Measurements from ENCODE around the gene CCT8L2.
"Not testable (repeated sequence)": the region's sequence is repeated elsewhere in the genome, so short reads cannot be mapped to it uniquely, and the experiment has no call there.

Gene CCT8L2
- 0 to 0.55 (median 0) reads per million in 17 experiments for total RNA-seq

GRCh38 chr22:16592710-16593109 lies at the start of gene CCT8L2:
Gene CCT8L2 (minus strand): TSS chr22:16592810. CDS start chr22:16592550, 260 bp downstream.
- not testable (repeated sequence) for DNase-seq

- not testable (repeated sequence) for DNase-seq
Observed at GRCh38 chr22:16635442-16635841, 42.8 kb upstream of the CCT8L2 start.

GRCh38 chr22:16634092-16634491 lies 41.5 kb upstream of the CCT8L2 start:
- DNase-seq: not testable (repeated sequence)

- not testable (repeated sequence) for DNase-seq
Observed at GRCh38 chr22:16628476-16628875, 35.9 kb upstream of the CCT8L2 start.

GRCh38 chr22:16625018-16625417 lies 32.4 kb upstream of the CCT8L2 start:
- DNase-seq: not testable (repeated sequence)

GRCh38 chr22:16623595-16623994 lies 31.0 kb upstream of the CCT8L2 start:
- DNase-seq: not testable (repeated sequence)

GRCh38 chr22:16617516-16617915 lies 24.9 kb upstream of the CCT8L2 start:
- not testable (repeated sequence) for DNase-seq

- DNase-seq: not testable (repeated sequence)
Observed at GRCh38 chr22:16616390-16616938, 23.9 kb upstream of the CCT8L2 start.

GRCh38 chr22:16615606-16616245 lies 23.1 kb upstream of the CCT8L2 start:
- not testable (repeated sequence) for DNase-seq

- DNase-seq: peak in 2 of 4 experiments; percentile 2 to 7
Observed at GRCh38 chr22:16609548-16610261, 17.1 kb upstream of the CCT8L2 start.

GRCh38 chr22:16608931-16609330 lies 16.3 kb upstream of the CCT8L2 start:
- peak in 1 of 4 experiments; percentile 20 for DNase-seq

- DNase-seq: not testable (repeated sequence)
Observed at GRCh38 chr22:16604257-16604998, 11.8 kb upstream of the CCT8L2 start.

GRCh38 chr22:16603770-16604242 lies 11.2 kb upstream of the CCT8L2 start:
- DNase-seq: not testable (repeated sequence)

GRCh38 chr22:16603448-16603768 lies 10.8 kb upstream of the CCT8L2 start:
- peak in 1 of 4 experiments; percentile 3 for DNase-seq

- DNase-seq: peak in 2 of 4 experiments; percentile 4 to 25
Observed at GRCh38 chr22:16602728-16603447, 10.3 kb upstream of the CCT8L2 start.

GRCh38 chr22:16602224-16602727 lies 9.7 kb upstream of the CCT8L2 start:
- DNase-seq: peak in 2 of 4 experiments; percentile 16 to 43

- peak; percentile 34 to 66 (median 46) for DNase-seq
Observed at GRCh38 chr22:16601437-16602223, 9.0 kb upstream of the CCT8L2 start.

- DNase-seq: peak; percentile 79 to 95 (median 84)
Observed at GRCh38 chr22:16600644-16601436, 8.2 kb upstream of the CCT8L2 start.

- not testable (repeated sequence) for DNase-seq
Observed at GRCh38 chr22:16599648-16600047, 7.0 kb upstream of the CCT8L2 start.

GRCh38 chr22:16595251-16595650 lies 2.6 kb upstream of the CCT8L2 start:
- DNase-seq: not testable (repeated sequence)

Measured in suppressor macrophage (primary cell).